Neural cell (in vitro differentiated cells): Measurements from ENCODE around the gene GFRA3.

ENCODE experiments used
- EZH2 ChIP-seq: fragments of 200-600, 300-800 bp; shearing (Covaris generic), sonication (generic); IDR thresholded peaks from 2 replicates; pipeline ENCODE4 v1.6.1; 2014; ENCODE audit warnings: antibody characterized with exemption, low read length, borderline replicate concordance, mild to moderate bottlenecking; ENCODE audit not compliant: insufficient read depth, poor library complexity, severe bottlenecking
- TF ChIP-seq, protein P1 (sequence below): fragments of 450-650 bp; IDR thresholded peaks from 2 replicates; pipeline ENCODE4 v1.5.1; 2014; ENCODE audit warnings: antibody characterized with exemption, mild to moderate bottlenecking, moderate library complexity; ENCODE audit not compliant: poor library complexity, severe bottlenecking

DNA sequence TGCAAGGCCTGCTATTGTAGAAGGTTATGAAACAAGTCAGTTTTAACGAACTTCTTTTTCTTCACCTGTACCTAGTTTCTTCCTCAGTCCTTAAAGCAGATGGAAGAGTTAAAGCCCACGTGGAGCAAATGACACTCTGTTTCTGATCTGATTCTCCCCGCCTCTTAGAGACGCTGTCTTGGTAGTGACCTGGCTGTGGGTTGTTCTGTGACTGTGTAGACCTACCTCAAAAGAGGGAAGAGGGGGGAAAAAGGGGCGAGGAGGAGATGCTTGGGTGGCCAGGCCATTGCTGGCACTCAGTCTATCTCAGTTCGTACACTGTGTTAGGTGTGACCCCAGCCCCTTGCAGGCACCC lies 610 bp downstream of the GFRA3 start:
- no peak for TF ChIP-seq EZH2
- TF ChIP-seq, protein P1, sequence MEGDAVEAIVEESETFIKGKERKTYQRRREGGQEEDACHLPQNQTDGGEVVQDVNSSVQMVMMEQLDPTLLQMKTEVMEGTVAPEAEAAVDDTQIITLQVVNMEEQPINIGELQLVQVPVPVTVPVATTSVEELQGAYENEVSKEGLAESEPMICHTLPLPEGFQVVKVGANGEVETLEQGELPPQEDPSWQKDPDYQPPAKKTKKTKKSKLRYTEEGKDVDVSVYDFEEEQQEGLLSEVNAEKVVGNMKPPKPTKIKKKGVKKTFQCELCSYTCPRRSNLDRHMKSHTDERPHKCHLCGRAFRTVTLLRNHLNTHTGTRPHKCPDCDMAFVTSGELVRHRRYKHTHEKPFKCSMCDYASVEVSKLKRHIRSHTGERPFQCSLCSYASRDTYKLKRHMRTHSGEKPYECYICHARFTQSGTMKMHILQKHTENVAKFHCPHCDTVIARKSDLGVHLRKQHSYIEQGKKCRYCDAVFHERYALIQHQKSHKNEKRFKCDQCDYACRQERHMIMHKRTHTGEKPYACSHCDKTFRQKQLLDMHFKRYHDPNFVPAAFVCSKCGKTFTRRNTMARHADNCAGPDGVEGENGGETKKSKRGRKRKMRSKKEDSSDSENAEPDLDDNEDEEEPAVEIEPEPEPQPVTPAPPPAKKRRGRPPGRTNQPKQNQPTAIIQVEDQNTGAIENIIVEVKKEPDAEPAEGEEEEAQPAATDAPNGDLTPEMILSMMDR, result no peak
